ENCODE results near the gene SAXO2.
"Not testable (repeated sequence)": the region's sequence is repeated elsewhere in the genome, so short reads cannot be mapped to it uniquely, and the experiment has no call there.

- not testable (repeated sequence) for TF ChIP-seq CTCF, POLR2AphosphoS5, POLR2A (IDR thresholded peaks at IDR 0.05)
Observed at GRCh38 chr15:82322488-82322887, 59.9 kb downstream of the SAXO2 start.

Measured in transverse colon (tissue), 4 donors.